Endothelial cell of umbilical vein (primary cell): ENCODE measurements around the gene CACNA1B. TPM values are rescaled to one million over a fixed set of nuclear protein-coding genes. Genes with fewer than 3 reads are reported as not detected.

Experiments
- BruUV-seq: library from RNA; stranded (reverse); fragments of 400-500 nt; replicated peaks from 2 replicates; lab custom pipeline; 2021; lab: Mats Ljungman, UMichigan
- CTCF ChIA-PET: fragments of 300-600, 350-600 bp; sonication (Branson Sonifier 250); formaldehyde crosslinking; loops from one replicate; lab custom pipeline; 2021; ENCODE audit warnings: antibody characterized with exemption, inconsistent platforms; lab: Charles Lee
- POLR2A ChIA-PET: fragments of 300-600, 350-600 bp; sonication (Branson Sonifier 250); formaldehyde crosslinking; loops from one replicate; lab custom pipeline; 2021; ENCODE audit warnings: antibody characterized with exemption, inconsistent platforms; lab: Charles Lee
- DNase-seq: peaks from one replicate; pipeline ENCODE4 v3.0.0-alpha.2; 2011; ENCODE audit warnings: low read depth, low spot score
- FAIRE-seq: peaks from 2 replicates; lab custom pipeline; 2011; peaks lifted over from hg19 to GRCh38; lab: Jason Lieb, UNC
- H2AFZ ChIP-seq: 2 replicates; pipeline ENCODE4 v1.6.0; 2012; ENCODE audit warnings: low read depth, low read length, control low read depth, inconsistent platforms
- H3K27ac ChIP-seq: 2 replicates; pipeline ENCODE4 v1.5.1; 2011; ENCODE audit warnings: low read depth, mild to moderate bottlenecking, control low read depth, low read length, moderate library complexity; ENCODE audit not compliant: insufficient read depth
- H3K27me3 ChIP-seq, 2 experiments: 2 replicates each; pipeline versions ENCODE4 v1.6.0 to v1.6.1; 2011; ENCODE audit warnings: low read length in 2 of 2, mixed read lengths in 1 of 2; ENCODE audit not compliant: control insufficient read depth in 2 of 2, insufficient read depth in 2 of 2
- H3K36me3 ChIP-seq, 2 experiments: 2 replicates in 1 of 2; 3 replicates in 1 of 2; pipeline ENCODE4 v1.5.1; 2011; ENCODE audit warnings: low read length in 2 of 2, mild to moderate bottlenecking in 1 of 2, moderate library complexity in 1 of 2; ENCODE audit not compliant: control insufficient read depth in 2 of 2, insufficient read depth in 2 of 2; ENCODE audit errors: extremely low read depth in 1 of 2
- H3K4me1 ChIP-seq: 3 replicates; pipeline ENCODE4 v1.5.1; 2011; ENCODE audit warnings: mild to moderate bottlenecking, low read length; ENCODE audit not compliant: control insufficient read depth, insufficient read depth; ENCODE audit errors: extremely low read depth
- H3K4me2 ChIP-seq: 2 replicates; pipeline ENCODE4 v1.6.1; 2011; ENCODE audit warnings: low read length, control low read depth, mixed read lengths; ENCODE audit not compliant: insufficient read depth
- H3K4me3 ChIP-seq, 3 experiments: fragments of 200-600 bp in 1 of 3; sonication (generic), shearing (Covaris generic) in 1 of 3; replicated peaks in 1 of 3; 2 replicates each; pipeline ENCODE4 v1.5.1; 2011 to 2016; ENCODE audit warnings: control low read depth in 3 of 3, low read length in 3 of 3, mild to moderate bottlenecking in 2 of 3, inconsistent platforms in 1 of 3, low read depth in 1 of 3, moderate library complexity in 1 of 3; ENCODE audit not compliant: insufficient read depth in 1 of 3
- H3K79me2 ChIP-seq: 2 replicates; pipeline ENCODE4 v1.6.0; 2012; ENCODE audit warnings: low read length, inconsistent platforms; ENCODE audit not compliant: control insufficient read depth, insufficient read depth
- H3K9ac ChIP-seq: replicated peaks from 2 replicates; pipeline ENCODE3; 2011; ENCODE audit warnings: low read length, control low read depth; ENCODE audit not compliant: insufficient read depth; ENCODE audit errors: extremely low read depth
- H3K9me1 ChIP-seq: replicated peaks from 3 replicates; pipeline ENCODE4 v1.6.0; 2011; ENCODE audit warnings: mild to moderate bottlenecking, low read length; ENCODE audit not compliant: control insufficient read depth, insufficient read depth; ENCODE audit errors: extremely low read depth
- H3K9me3 ChIP-seq: replicated peaks from 2 replicates; pipeline ENCODE4 v1.5.1; 2012; ENCODE audit warnings: low read length, inconsistent platforms; ENCODE audit not compliant: control insufficient read depth, insufficient read depth
- H4K20me1 ChIP-seq: replicated peaks from 2 replicates; pipeline ENCODE3; 2011; ENCODE audit warnings: mild to moderate bottlenecking, low read length; ENCODE audit not compliant: control insufficient read depth, insufficient read depth; ENCODE audit errors: extremely low read depth
- CTCF ChIP-seq, 2 donors: IDR thresholded peaks; 1 replicate in 1 of 2; 2 replicates in 1 of 2; pipeline ENCODE4 v1.5.1; 2011; ENCODE audit warnings: low read length in 2 of 2, mild to moderate bottlenecking in 2 of 2, moderate library complexity in 2 of 2, control low read depth in 1 of 2, inconsistent platforms in 1 of 2, low read depth in 1 of 2; ENCODE audit not compliant: insufficient read depth in 1 of 2; ENCODE audit errors: extremely low read depth in 1 of 2
- EZH2 ChIP-seq: IDR thresholded peaks from 2 replicates; pipeline ENCODE4 v1.6.1; 2012; ENCODE audit warnings: borderline replicate concordance, low read depth, mild to moderate bottlenecking, moderate library complexity, low read length, inconsistent platforms; ENCODE audit not compliant: severe bottlenecking
- FOS ChIP-seq: IDR thresholded peaks from 2 replicates; pipeline ENCODE4 v1.6.1; 2011; ENCODE audit warnings: mild to moderate bottlenecking, low read length, moderate library complexity, borderline replicate concordance; ENCODE audit not compliant: insufficient read depth
- JUN ChIP-seq: IDR thresholded peaks from 2 replicates; pipeline ENCODE4 v1.6.1; 2011; ENCODE audit warnings: borderline replicate concordance, low read depth; ENCODE audit not compliant: insufficient read length, insufficient read depth
- MYC ChIP-seq: IDR thresholded peaks from one replicate; pipeline ENCODE4 v1.6.1; 2011; ENCODE audit warnings: mild to moderate bottlenecking, low read depth, low read length
- POLR2AphosphoS5 ChIP-seq: IDR thresholded peaks from 2 replicates; pipeline ENCODE4 v1.6.1; 2012; ENCODE audit warnings: low read depth, mild to moderate bottlenecking, control low read depth, low read length, moderate library complexity; ENCODE audit not compliant: insufficient read depth
- dilution Hi-C: fragments of 300-500 bp; cut with MboI; formaldehyde crosslinking; loops from one replicate; pipeline ENCODE4 v1.15.0; 2019; ENCODE audit warnings: low sequenced_read_pairs; ENCODE audit not compliant: extremely low pct_ligation_motif_present
- intact Hi-C: fragments of 100-400 bp; cut with micrococcal nuclease; formaldehyde crosslinking; loops from one replicate; pipeline ENCODE4 v1.10.0; 2022
- polyA plus RNA-seq, 4 experiments: library from polyadenylated mRNA; depleted of rRNA in 3 of 4; stranded (reverse) in 3 of 4; unstranded in 1 of 4; fragments of >200 nt; gene quantifications; 2 replicates each; pipeline versions ENCODE4 v1.2.1 to v1.2.3, GENCODE V29; 2011 to 2012; ENCODE audit warnings: missing spikeins in 1 of 4
- total RNA-seq: library from RNA; stranded (reverse); gene quantifications from 2 replicates; pipeline ENCODE4 v1.2.3, GENCODE V29; 2021

CACNA1B gene
- total and polyA plus RNA-seq, 2 donors (not counting 3 experiments of a cell fraction or from before 2014, with no cell fraction given): 0.11 to 0.41 TPM

DNA sequence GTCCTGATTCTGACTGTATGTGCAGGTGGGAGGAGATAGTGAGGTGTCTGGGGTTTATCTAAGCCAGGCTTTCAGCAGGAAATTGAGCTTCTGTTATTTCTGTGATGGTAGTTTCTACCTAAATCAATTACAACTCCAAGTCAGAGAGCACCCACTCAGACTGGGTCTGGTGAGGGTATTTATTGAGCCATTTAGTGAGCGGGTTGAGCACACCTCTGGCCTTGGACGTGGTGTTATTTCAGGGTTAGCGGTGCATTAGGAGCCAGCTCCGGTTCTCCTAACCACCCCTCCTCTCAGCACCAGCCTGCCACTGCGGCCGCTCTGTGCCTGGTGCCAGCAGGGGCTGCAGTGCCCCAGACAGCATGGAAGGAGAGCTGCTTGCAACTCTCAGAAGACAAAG, 238.9 kb downstream of the CACNA1B start:
- no peaks in the 10 kb centered on the region for H3K36me3 ChIP-seq
- intact Hi-C loops: no loop called here
- H3K4me2 ChIP-seq: no peak overlapping the region
- CTCF ChIA-PET: no interaction called here
- no peak overlapping the region for H3K4me3 ChIP-seq
- no peaks in the 10 kb centered on the region for H3K9me1 ChIP-seq
- no peak for DNase-seq
- peaks cover 2% of the 10 kb centered on the region for H3K9me3 ChIP-seq
- POLR2A ChIA-PET: no interaction called here
- H3K27me3 ChIP-seq: no peaks in the 10 kb centered on the region
- no peaks in the 10 kb centered on the region for H3K79me2 ChIP-seq
- no TSS peak for BruUV-seq
- FAIRE-seq: no peak
- dilution Hi-C loops: no loop called here
- H4K20me1 ChIP-seq: no peaks in the 10 kb centered on the region
- no peak overlapping the region for H3K27ac ChIP-seq
- H2AFZ ChIP-seq: no peak overlapping the region
- H3K4me1 ChIP-seq: no peaks in the 10 kb centered on the region
- H3K9ac ChIP-seq: no peak overlapping the region
- TF ChIP-seq FOS (no peak), MYC (no peak), JUN (no peak)

DNA sequence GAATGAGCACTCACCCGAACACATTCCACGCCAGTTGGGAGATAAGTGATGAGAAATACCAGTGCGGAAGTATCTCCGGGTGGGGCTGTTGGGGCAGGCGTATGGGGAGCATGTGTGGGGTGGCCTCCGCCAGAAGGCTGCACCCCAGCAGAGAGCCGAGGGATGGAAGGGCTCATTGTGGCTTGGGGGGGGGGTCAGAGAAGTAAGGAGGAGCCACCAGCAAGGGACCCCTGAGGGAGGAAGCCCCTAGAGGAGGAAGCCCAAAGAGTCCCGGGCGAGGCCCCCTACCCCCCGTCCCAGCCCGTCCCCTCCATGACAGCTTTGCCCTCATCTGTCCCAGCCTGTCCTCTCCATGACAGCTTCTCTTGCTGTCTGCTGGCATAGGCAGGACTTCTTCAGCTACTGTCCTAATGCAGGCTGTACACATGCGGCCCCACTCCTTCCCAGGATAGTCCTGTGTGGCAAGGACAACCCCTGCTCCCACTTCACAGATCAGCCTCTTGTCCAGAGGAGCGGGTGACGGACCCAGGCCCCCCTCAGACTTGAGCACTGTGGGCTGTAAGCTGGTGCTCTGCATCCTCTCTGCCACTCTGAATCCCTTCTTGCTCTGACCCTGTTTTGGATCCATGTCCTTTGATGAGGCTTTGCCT, 239.6 kb downstream of the CACNA1B start:
- no peak for TF ChIP-seq CTCF (IDR thresholded peaks at IDR 0.05; ENCODE audit: extremely low read depth in 1 of 2, insufficient read depth in 1 of 2, low read depth in 1 of 2, low read length in 2 of 2)
- TF ChIP-seq POLR2AphosphoS5: no peak
- no peak for TF ChIP-seq EZH2
- no peak for DNase-seq
- no peak overlapping the region for H3K9ac ChIP-seq
- dilution Hi-C loops (no loop called here), intact Hi-C loops (no loop called here)
- peaks cover 2% of the 10 kb centered on the region for H3K9me3 ChIP-seq
- H2AFZ ChIP-seq: no peak overlapping the region
- CTCF ChIA-PET: no interaction called here
- no peak overlapping the region for H3K27ac ChIP-seq
- H3K4me2 ChIP-seq: no peak overlapping the region
- no peaks in the 10 kb centered on the region for H3K9me1 ChIP-seq
- no peaks in the 10 kb centered on the region for H3K36me3 ChIP-seq
- H3K79me2 ChIP-seq: no peaks in the 10 kb centered on the region
- FAIRE-seq: no peak
- no peaks in the 10 kb centered on the region for H3K4me1 ChIP-seq
- BruUV-seq: no TSS peak
- H4K20me1 ChIP-seq: no peaks in the 10 kb centered on the region
- no peak overlapping the region for H3K4me3 ChIP-seq
- POLR2A ChIA-PET: no interaction called here
- H3K27me3 ChIP-seq: no peaks in the 10 kb centered on the region
